B cell (primary cell): Measurements from ENCODE around the gene NAB1. TPM values are rescaled to one million over a fixed set of nuclear protein-coding genes. Genes with fewer than 3 reads are reported as not detected.

ENCODE experiments used
- ATAC-seq: fragments of 200-7000 bp; cut with Tn5 transposase; one replicate; pipeline ENCODE4 v1.10.0; 2021; ENCODE audit warnings: low read depth, mild to moderate bottlenecking, moderate number of reproducible peaks, moderate library complexity
- CTCF ChIA-PET: fragments of 350-600 bp; sonication (Branson Sonifier 250); formaldehyde crosslinking; loops from one replicate; lab custom pipeline; 2021; ENCODE audit warnings: antibody characterized with exemption, inconsistent platforms; lab: Charles Lee
- POLR2A ChIA-PET: fragments of 350-600 bp; sonication (Branson Sonifier 250); formaldehyde crosslinking; loops from one replicate; lab custom pipeline; 2021; ENCODE audit warnings: antibody characterized with exemption; lab: Charles Lee
- DNase-seq: peaks from one replicate; pipeline ENCODE4 v3.0.0; 2013
- H2AFZ ChIP-seq: 2 replicates; pipeline ENCODE4 v1.6.1; 2012; ENCODE audit warnings: mild to moderate bottlenecking, low read depth, low read length; ENCODE audit not compliant: insufficient read depth, poor library complexity, severe bottlenecking
- H3K27ac ChIP-seq, 2 donors: 1 replicate in 1 of 2; 2 replicates in 1 of 2; pipeline ENCODE4 v1.5.1; 2012 to 2013; ENCODE audit warnings: low read length in 2 of 2, mild to moderate bottlenecking in 2 of 2, moderate library complexity in 1 of 2
- H3K27me3 ChIP-seq, 4 experiments: fragments of 200-600 bp in 1 of 4; sonication (generic) in 1 of 4; replicated peaks in 1 of 4; 1 replicate in 2 of 4; 2 replicates in 2 of 4; pipeline versions ENCODE4 v1.6.1 to v1.7.0; 2013 to 2016; ENCODE audit warnings: low read length in 3 of 4, mild to moderate bottlenecking in 2 of 4, mixed read lengths in 1 of 4, moderate library complexity in 1 of 4; ENCODE audit not compliant: insufficient read depth in 4 of 4, control insufficient read depth in 3 of 4; ENCODE audit errors: control extremely low read depth in 1 of 4
- H3K36me3 ChIP-seq, 2 experiments: replicated peaks in 1 of 2; 1 replicate in 1 of 2; 2 replicates in 1 of 2; pipeline versions ENCODE4 v1.6.1 to v1.7.1; 2013; ENCODE audit warnings: low read length in 1 of 2; ENCODE audit not compliant: insufficient read depth in 2 of 2, control insufficient read depth in 1 of 2; ENCODE audit errors: control extremely low read depth in 1 of 2, extremely low read depth in 1 of 2
- H3K4me1 ChIP-seq, 2 donors: fragments of 200-600 bp in 1 of 2; sonication (generic) in 1 of 2; 1 replicate in 1 of 2; 2 replicates in 1 of 2; pipeline versions ENCODE4 v1.5.1 to v1.6.1; 2013 to 2017; ENCODE audit warnings: low read length in 2 of 2; ENCODE audit not compliant: control insufficient read depth in 2 of 2, insufficient read depth in 2 of 2
- H3K4me2 ChIP-seq: replicated peaks from 2 replicates; pipeline ENCODE3; 2012; ENCODE audit warnings: mild to moderate bottlenecking, low read depth, low read length; ENCODE audit not compliant: poor library complexity, severe bottlenecking
- H3K4me3 ChIP-seq, 5 experiments: fragments of 200-600 bp in 1 of 5; sonication (generic) in 1 of 5; 1 replicate in 3 of 5; 2 replicates in 2 of 5; pipeline versions ENCODE4 v1.5.1 to v1.7.0; 2011 to 2016; ENCODE audit warnings: low read length in 4 of 5, mild to moderate bottlenecking in 4 of 5, low read depth in 2 of 5, control low read depth in 1 of 5, moderate library complexity in 1 of 5; ENCODE audit not compliant: insufficient read depth in 1 of 5; ENCODE audit errors: control extremely low read depth in 1 of 5, extremely low read depth in 1 of 5
- H3K79me2 ChIP-seq: fragments of 200-600 bp; sonication (generic); one replicate; pipeline ENCODE4 v1.6.0; 2016; ENCODE audit warnings: low read length; ENCODE audit not compliant: control insufficient read depth, insufficient read depth
- H3K9ac ChIP-seq: fragments of 200-600 bp; sonication (generic); 2 replicates; pipeline ENCODE4 v1.6.1; 2017; ENCODE audit warnings: mild to moderate bottlenecking, low read length, moderate library complexity
- H3K9me3 ChIP-seq, 3 donors: one replicate each; pipeline versions ENCODE4 v1.6.1 to v1.7.1; 2013; ENCODE audit warnings: low read length in 2 of 3; ENCODE audit not compliant: control insufficient read depth in 2 of 3, insufficient read depth in 1 of 3; ENCODE audit errors: control extremely low read depth in 1 of 3
- H4K20me1 ChIP-seq: 2 replicates; pipeline ENCODE4 v1.6.0; 2012; ENCODE audit warnings: mild to moderate bottlenecking, low read length; ENCODE audit not compliant: insufficient read depth, control insufficient read depth, poor library complexity, severe bottlenecking
- H3K27ac Mint-ChIP-seq: one replicate; pipeline ENCODE4 v1.8.0; 2021; ENCODE audit warnings: mixed read lengths
- H3K27me3 Mint-ChIP-seq: one replicate; pipeline ENCODE4 v1.8.0; 2021; ENCODE audit warnings: mixed read lengths
- H3K4me1 Mint-ChIP-seq: one replicate; pipeline ENCODE4 v1.8.0; 2021; ENCODE audit warnings: mixed read lengths
- H3K4me3 Mint-ChIP-seq: one replicate; pipeline ENCODE4 v1.8.0; 2021; ENCODE audit warnings: mixed read lengths
- H3K9me3 Mint-ChIP-seq: one replicate; pipeline ENCODE4 v1.8.0; 2022; ENCODE audit warnings: mixed read lengths; ENCODE audit not compliant: insufficient read depth
- EZH2 ChIP-seq: IDR thresholded peaks from 2 replicates; pipeline ENCODE4 v1.6.1; 2012; ENCODE audit warnings: borderline replicate concordance, low read depth, mild to moderate bottlenecking, moderate library complexity, low read length; ENCODE audit not compliant: insufficient read depth, poor library complexity, severe bottlenecking
- WGBS: methylation state at CpG from one replicate; pipeline ENCODE4 v1.1.5; 2013; ENCODE audit warnings: missing lambda C conversion rate; ENCODE audit not compliant: insufficient coverage; 5-methylcytosine and 5-hydroxymethylcytosine counted together
- intact Hi-C: fragments of 100-400 bp; cut with micrococcal nuclease; formaldehyde crosslinking; loops from one replicate; pipeline ENCODE4 v1.10.0; 2022
- polyA plus RNA-seq: library from polyadenylated mRNA; depleted of rRNA; stranded (reverse); fragments of >200 nt; gene quantifications from 2 replicates; pipeline ENCODE4 v1.2.3, GENCODE V29; 2012
- total RNA-seq, 2 donors: library from RNA; stranded (reverse); fragments of 120-200 nt in 1 of 2; gene quantifications; 1 replicate in 1 of 2; 2 replicates in 1 of 2; pipeline versions ENCODE4 v1.2.3 to v1.2.4, GENCODE V29; 2013 to 2022
- TF ChIP-seq, protein P1 (sequence below): fragments of 200-600 bp; IDR thresholded peaks from one replicate; pipeline ENCODE4 v1.8.0; 2022; ENCODE audit warnings: antibody characterized with exemption, mild to moderate bottlenecking

NAB1 gene
- total and polyA plus RNA-seq, 2 donors (not counting 1 experiment from before 2014, with no cell fraction given): 6.3 to 24.9 TPM

DNA sequence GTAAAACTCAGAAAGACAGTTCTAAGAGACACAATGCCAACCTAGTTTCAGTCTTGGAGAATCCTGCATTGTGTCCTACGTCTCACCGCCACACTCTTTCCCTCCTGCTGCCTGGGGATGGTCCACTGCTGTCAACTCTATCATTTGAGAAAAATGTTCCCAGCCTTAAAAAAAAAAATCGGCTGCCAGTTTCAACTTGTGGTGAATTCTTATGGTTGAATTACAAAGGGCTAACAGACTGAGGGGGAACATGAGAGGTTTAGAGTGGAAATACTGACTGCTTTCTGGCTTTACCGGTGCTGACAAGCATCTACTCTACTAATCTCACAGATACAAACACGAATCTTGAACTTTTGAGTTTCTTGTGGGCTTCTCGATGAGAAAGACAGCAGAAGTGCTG lies 74.0 kb downstream of the NAB1 start:
- DNase-seq (no peak), ATAC-seq (no peak)
- H3K4me1 Mint-ChIP-seq: peaks cover 6% of the 10 kb centered on the region
- H3K9me3 ChIP-seq: no peaks in the 10 kb centered on the region
- POLR2A ChIA-PET: no interaction called here
- H3K27me3 ChIP-seq: no peaks in the 10 kb centered on the region
- no peak overlapping the region for H3K4me3 ChIP-seq
- H2AFZ ChIP-seq: no peak overlapping the region
- peaks cover 3% of the 10 kb centered on the region for H3K27me3 Mint-ChIP-seq
- CTCF ChIA-PET: no interaction called here
- intact Hi-C loops: no loop called here
- no peak overlapping the region for H3K4me2 ChIP-seq
- H3K79me2 ChIP-seq: no peaks in the 10 kb centered on the region
- no peak overlapping the region for H3K9ac ChIP-seq
- no peaks in the 10 kb centered on the region for H4K20me1 ChIP-seq
- 86% methylated on average over 2 of the region's 6 CpGs for WGBS
- no peaks in the 10 kb centered on the region for H3K9me3 Mint-ChIP-seq
- no peak overlapping the region for H3K27ac ChIP-seq
- no peak for TF ChIP-seq EZH2
- TF ChIP-seq, protein P1, sequence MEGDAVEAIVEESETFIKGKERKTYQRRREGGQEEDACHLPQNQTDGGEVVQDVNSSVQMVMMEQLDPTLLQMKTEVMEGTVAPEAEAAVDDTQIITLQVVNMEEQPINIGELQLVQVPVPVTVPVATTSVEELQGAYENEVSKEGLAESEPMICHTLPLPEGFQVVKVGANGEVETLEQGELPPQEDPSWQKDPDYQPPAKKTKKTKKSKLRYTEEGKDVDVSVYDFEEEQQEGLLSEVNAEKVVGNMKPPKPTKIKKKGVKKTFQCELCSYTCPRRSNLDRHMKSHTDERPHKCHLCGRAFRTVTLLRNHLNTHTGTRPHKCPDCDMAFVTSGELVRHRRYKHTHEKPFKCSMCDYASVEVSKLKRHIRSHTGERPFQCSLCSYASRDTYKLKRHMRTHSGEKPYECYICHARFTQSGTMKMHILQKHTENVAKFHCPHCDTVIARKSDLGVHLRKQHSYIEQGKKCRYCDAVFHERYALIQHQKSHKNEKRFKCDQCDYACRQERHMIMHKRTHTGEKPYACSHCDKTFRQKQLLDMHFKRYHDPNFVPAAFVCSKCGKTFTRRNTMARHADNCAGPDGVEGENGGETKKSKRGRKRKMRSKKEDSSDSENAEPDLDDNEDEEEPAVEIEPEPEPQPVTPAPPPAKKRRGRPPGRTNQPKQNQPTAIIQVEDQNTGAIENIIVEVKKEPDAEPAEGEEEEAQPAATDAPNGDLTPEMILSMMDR: no peak
- H3K36me3 ChIP-seq: no peaks in the 10 kb centered on the region
- H3K4me3 Mint-ChIP-seq: no peak overlapping the region
- no peak overlapping the region for H3K27ac Mint-ChIP-seq
- H3K4me1 ChIP-seq: no peaks in the 10 kb centered on the region

GRCh38 chr2:190723397-190724090 lies 74.7 kb downstream of the NAB1 start:
- no peaks in the 10 kb centered on the region for H3K79me2 ChIP-seq
- CTCF ChIA-PET: interaction anchor here (0.5 kb wide), 1 partner anchor 1005 kb away, joined by 3 read pairs; no protein-coding TSS in a partner anchor
- ATAC-seq (no peak), DNase-seq (no peak)
- H3K36me3 ChIP-seq: no peaks in the 10 kb centered on the region
- no peaks in the 10 kb centered on the region for H3K9me3 Mint-ChIP-seq
- H3K27ac Mint-ChIP-seq: no peak overlapping the region
- H3K9me3 ChIP-seq: no peaks in the 10 kb centered on the region
- POLR2A ChIA-PET: no interaction called here
- H2AFZ ChIP-seq: no peak overlapping the region
- no peaks in the 10 kb centered on the region for H3K4me1 ChIP-seq
- no peaks in the 10 kb centered on the region for H4K20me1 ChIP-seq
- no peak for TF ChIP-seq EZH2
- TF ChIP-seq, protein P1: no peak
- H3K4me2 ChIP-seq: no peak overlapping the region
- H3K9ac ChIP-seq: no peak overlapping the region
- no peak overlapping the region for H3K4me3 Mint-ChIP-seq
- H3K27ac ChIP-seq: no peak overlapping the region
- H3K27me3 ChIP-seq: no peaks in the 10 kb centered on the region
- intact Hi-C loops: no loop called here
- peaks cover 3% of the 10 kb centered on the region for H3K4me1 Mint-ChIP-seq
- no peak overlapping the region for H3K4me3 ChIP-seq
- WGBS: 100% methylated on average over 3 of the region's 7 CpGs
- H3K27me3 Mint-ChIP-seq: peaks cover 3% of the 10 kb centered on the region
